Measurements from ENCODE around the gene MRGPRE.
"Not testable (repeated sequence)": the region's sequence is repeated elsewhere in the genome, so short reads cannot be mapped to it uniquely, and the experiment has no call there.

MRGPRE gene, protein sequence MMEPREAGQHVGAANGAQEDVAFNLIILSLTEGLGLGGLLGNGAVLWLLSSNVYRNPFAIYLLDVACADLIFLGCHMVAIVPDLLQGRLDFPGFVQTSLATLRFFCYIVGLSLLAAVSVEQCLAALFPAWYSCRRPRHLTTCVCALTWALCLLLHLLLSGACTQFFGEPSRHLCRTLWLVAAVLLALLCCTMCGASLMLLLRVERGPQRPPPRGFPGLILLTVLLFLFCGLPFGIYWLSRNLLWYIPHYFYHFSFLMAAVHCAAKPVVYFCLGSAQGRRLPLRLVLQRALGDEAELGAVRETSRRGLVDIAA

DNA sequence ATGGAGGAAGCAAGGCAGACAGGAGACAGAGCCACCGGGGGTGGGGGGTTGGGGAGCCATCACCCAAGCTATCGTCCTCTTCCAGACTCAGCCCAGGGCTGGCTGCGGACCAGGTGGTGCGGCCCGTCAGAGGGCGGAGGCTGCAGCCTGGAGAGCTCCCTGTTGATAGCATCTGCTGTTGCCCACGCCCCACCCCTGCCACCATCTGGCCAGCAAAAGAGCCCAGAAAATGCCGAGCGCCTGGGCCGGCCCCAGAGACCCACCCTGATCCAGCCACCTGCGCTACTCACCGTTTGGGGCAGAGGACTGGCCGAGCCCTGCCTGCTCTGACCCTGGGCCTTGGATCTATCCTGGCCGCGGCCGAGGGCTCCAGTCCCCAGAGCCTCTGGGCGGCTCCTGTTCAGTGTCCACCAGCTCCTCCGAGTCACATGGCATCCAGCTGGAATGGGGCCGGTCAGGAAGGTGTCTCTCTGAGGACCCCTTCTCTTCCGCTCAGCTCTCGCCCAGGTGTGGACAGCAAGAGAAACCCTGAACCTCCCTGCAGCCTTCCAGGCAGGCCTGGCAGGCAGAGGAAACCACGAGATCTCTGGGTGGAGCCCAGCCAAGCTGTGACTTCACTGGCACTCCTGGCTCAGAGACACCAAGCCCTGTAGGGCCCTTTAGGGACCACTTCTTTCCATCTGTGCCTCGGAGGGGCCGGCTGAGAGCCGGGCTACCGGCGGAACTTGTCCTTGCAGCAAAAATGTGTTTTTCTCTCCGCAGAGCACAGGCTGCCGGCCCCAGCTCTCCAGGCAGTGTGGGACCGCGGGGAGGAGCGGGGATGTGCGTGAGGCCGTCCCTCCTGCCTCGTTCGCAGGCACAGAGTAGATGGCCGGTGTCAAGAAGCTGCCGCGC is at the start of gene MRGPRE:
Gene MRGPRE (minus strand): TSS at position 567 of the 894 bp plus-strand sequence. CDS start 3,618 bp downstream, outside the sequence.
- in situ Hi-C loops (cut with HindIII; ENCODE audit: low sequenced_read_pairs): no loop called here

DNA sequence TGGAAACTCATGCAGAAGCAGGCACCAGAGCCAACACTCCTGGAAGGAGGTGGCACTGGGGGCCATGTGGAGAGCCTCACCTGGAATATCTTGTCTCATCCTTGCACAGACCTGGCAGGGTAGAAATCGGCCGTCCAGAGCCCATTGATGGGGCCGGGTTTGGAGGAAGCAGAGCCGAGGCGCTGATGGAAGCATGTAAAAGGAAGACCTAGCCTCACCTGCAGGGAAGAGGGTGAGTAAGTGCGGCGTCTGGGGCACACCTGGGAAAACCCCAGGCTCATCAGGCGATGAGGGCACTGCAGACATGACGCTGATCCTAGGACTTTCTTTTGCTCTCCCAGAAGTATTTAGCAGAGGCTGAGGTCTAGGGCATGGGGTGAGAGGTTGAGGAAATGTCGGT is 48.9 kb upstream of the MRGPRE start:
- in situ Hi-C loops (cut with HindIII; ENCODE audit: low sequenced_read_pairs); DNase-seq (ENCODE audit: low read depth); H3K4me3 ChIP-seq (ENCODE audit: low read depth, low read length): not testable (repeated sequence)

More for the DNA sequence above, at the start of gene MRGPRE:
- no peak within 1 kb of the TSS for H3K4me3 ChIP-seq (ENCODE audit: low read depth, low read length)
- no peak for DNase-seq (ENCODE audit: low read depth)
- TF ChIP-seq, protein P1, sequence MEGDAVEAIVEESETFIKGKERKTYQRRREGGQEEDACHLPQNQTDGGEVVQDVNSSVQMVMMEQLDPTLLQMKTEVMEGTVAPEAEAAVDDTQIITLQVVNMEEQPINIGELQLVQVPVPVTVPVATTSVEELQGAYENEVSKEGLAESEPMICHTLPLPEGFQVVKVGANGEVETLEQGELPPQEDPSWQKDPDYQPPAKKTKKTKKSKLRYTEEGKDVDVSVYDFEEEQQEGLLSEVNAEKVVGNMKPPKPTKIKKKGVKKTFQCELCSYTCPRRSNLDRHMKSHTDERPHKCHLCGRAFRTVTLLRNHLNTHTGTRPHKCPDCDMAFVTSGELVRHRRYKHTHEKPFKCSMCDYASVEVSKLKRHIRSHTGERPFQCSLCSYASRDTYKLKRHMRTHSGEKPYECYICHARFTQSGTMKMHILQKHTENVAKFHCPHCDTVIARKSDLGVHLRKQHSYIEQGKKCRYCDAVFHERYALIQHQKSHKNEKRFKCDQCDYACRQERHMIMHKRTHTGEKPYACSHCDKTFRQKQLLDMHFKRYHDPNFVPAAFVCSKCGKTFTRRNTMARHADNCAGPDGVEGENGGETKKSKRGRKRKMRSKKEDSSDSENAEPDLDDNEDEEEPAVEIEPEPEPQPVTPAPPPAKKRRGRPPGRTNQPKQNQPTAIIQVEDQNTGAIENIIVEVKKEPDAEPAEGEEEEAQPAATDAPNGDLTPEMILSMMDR (IDR thresholded peaks at IDR 0.05; ENCODE audit: low read depth, low read length, missing control alignments): no peak

DNA sequence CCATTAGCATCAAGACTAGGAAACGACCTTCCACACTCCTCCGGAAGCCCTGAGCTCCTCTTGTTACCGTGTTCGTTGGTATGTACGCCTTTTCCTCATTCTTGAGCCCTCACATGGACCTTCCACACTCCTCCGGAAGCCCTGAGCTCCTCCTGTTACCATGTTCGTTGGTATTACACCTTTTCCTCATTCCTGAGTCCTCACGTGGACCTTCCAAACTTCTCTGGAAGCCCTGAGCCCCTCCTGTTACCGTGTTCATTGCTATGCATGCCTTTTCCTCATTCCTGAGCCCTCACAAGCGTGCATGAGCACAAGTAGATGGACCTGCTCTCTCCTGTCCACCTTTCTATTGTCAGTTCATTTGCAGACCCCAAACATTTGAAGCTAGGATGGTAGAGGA is 48.4 kb upstream of the MRGPRE start:
- H3K4me3 ChIP-seq (ENCODE audit: low read depth, low read length); in situ Hi-C loops (cut with HindIII; ENCODE audit: low sequenced_read_pairs); DNase-seq (ENCODE audit: low read depth): not testable (repeated sequence)

DNA sequence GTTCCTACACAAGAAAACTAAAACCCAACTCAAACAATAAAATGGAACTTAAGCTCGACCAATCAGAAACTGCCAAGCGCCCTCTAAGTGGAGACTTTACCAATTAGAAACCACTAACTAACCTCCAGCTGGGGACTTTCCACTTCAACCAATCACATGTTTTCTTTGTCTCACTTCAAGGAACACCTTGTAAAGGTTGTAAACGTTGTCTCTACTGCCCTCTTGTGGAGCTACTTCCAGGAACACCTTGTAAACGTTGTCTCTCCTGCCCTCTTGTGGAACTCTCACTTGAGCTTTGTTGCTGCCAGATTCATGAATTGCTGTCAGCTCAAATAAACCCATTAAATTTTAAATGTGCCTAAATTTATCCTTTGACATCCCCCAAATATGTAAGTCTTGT is 46.7 kb upstream of the MRGPRE start:
- in situ Hi-C loops (cut with HindIII; ENCODE audit: low sequenced_read_pairs); H3K4me3 ChIP-seq (ENCODE audit: low read depth, low read length); DNase-seq (ENCODE audit: low read depth): not testable (repeated sequence)

DNA sequence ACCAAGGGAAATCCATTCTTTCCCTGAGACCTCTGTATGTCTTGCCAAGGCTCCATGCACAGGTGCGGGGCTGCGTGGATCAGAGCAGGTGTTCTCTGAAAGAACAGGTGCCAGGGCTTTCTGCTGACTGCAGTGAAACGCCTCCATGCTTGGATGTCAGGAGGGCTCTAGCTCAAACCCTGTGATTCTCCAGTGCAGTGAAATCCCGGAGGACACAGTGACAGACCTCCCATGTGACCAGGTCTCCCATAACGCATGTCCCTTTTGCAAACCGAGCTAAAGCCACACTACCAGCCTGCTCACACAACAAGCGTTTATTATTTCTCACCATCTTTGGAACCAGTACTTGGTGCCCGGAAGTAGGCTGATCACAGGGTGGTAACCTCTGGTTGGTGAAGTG is 41.4 kb upstream of the MRGPRE start:
- in situ Hi-C loops (cut with HindIII; ENCODE audit: low sequenced_read_pairs); H3K4me3 ChIP-seq (ENCODE audit: low read depth, low read length); DNase-seq (ENCODE audit: low read depth): not testable (repeated sequence)

DNA sequence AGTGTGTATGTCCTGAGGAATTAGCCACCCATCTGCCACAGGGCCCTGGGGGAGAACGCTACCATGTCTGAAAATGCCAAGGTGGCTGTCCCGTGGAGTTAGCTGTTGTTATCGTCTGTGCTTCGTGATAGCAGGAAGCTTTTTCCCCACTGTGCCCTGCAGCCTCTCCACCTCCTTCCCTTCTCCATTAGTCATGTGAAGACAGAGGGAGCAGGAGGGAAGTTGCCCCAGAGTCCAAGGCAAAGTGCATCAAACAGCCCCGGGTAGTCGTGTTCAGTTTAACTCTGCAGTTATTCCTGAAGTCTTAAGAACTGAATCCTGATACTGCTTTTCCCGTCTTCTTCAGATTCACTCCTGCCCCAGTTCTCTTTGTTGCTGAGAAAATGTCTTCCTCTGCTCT is 30.3 kb upstream of the MRGPRE start:
- in situ Hi-C loops (cut with HindIII; ENCODE audit: low sequenced_read_pairs); DNase-seq (ENCODE audit: low read depth); H3K4me3 ChIP-seq (ENCODE audit: low read depth, low read length): not testable (repeated sequence)

DNA sequence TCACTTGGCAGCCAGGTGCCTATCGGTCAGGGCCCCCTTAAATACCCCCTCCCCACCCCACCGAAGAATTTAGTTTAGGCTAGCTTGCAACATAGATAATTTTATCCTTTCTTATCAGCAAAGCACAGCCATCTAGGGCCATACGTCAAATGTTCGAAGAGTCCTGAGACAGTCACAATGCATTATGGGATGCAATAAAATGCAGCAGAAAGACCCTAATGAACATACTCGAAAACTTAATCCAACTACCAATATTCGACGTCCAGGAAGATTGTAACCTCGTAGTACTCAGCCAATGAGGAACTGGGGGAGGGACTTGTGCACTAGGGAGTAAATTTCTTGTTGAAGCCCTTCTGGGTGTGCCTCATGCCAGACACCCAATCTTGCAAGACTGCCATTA is 29.6 kb upstream of the MRGPRE start:
- H3K4me3 ChIP-seq (ENCODE audit: low read depth, low read length); in situ Hi-C loops (cut with HindIII; ENCODE audit: low sequenced_read_pairs); DNase-seq (ENCODE audit: low read depth): not testable (repeated sequence)

DNA sequence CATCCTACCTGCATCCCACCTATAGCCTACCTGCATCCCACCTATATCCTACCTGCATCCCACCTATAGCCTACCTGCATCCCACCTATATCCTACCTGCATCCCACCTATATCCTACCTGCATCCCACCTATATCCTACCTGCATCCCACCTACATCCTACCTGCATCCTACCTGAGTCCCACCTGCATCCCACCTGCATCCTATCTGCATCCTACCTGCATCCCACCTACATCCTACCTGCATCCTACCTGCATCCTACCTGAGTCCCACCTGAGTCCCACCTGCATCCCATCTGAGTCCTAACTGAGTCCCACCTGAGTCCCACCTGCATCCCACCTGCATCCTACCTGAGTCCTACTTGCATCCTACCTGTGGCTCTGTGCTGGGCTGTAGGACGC is 25.3 kb upstream of the MRGPRE start:
- in situ Hi-C loops (cut with HindIII; ENCODE audit: low sequenced_read_pairs); H3K4me3 ChIP-seq (ENCODE audit: low read depth, low read length); DNase-seq (ENCODE audit: low read depth): not testable (repeated sequence)

DNA sequence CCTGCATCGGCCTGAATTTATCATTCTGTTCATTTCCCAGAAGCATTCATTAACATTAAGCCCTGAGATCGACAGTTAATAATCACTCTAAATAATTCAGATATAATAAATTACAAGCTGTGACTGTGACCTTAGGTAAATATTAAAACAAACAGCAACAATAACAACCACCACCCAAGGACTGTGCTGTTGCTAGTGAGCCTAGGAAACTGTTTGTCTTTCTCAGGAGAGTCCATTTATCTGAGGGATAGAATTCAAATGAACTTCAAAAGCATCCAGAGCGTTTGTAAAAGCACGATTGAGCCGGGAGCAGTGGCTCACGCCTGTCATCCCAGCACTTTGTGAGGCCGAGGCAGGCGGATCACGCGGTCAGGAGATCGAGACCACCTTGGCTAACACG is 23.0 kb upstream of the MRGPRE start:
- DNase-seq (ENCODE audit: low read depth); in situ Hi-C loops (cut with HindIII; ENCODE audit: low sequenced_read_pairs); H3K4me3 ChIP-seq (ENCODE audit: low read depth, low read length): not testable (repeated sequence)

DNA sequence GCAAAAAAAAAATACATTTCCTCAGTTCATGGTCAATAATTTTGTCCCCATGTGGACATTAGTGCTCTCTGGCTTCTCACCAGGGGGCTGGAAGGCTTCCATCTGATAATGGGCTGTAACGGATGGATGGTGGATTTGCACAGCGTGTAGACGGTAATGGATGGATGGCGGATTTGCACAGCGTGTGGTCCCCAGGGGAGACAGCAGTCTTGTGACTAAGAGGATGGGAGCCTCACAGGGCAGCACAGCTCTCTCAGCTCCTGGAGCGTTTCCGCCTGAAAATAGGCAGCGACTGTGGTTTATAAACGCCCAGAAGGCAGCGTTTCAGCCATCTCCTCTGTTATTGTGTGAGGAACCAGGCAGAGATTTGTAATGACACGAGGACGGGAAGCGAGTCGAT is 22.6 kb upstream of the MRGPRE start:
- H3K4me3 ChIP-seq (ENCODE audit: low read depth, low read length); DNase-seq (ENCODE audit: low read depth); in situ Hi-C loops (cut with HindIII; ENCODE audit: low sequenced_read_pairs): not testable (repeated sequence)

DNA sequence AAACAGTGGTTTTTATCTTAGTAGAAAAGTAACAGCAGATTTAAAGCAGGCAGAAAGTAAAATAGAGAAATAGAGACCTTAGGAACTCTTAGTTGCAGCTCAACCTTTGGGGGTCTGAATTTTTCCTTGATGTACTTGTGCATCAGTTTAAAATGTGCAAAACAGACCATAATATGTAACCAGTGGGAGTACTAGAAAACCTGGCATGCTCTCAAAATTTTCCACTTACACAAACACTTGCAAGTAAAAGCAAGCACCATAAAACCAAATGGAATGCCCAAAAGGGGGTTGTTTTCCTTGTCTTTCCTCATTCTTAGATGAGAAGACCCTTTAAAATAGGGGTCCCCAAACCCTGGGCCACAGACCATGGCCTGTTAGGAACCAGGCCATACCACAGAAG is 12.9 kb upstream of the MRGPRE start:
- in situ Hi-C loops (cut with HindIII; ENCODE audit: low sequenced_read_pairs): no loop called here

More for the DNA sequence above, 12.9 kb upstream of the MRGPRE start:
- no peak overlapping the region for H3K4me3 ChIP-seq (ENCODE audit: low read depth, low read length)
- TF ChIP-seq, protein P1 (IDR thresholded peaks at IDR 0.05; ENCODE audit: low read depth, low read length, missing control alignments): no peak
- no peak for DNase-seq (ENCODE audit: low read depth)
